ENCODE data around the gene ZNF385B.

The ZNF385B gene

GRCh38 chr2:179817181-179817841, 44.1 kb downstream of the ZNF385B start:
- Histone ChIP-seq H3K27ac (ENCODE audit: low read length) (no peak overlapping the region), H3K27me3 (ENCODE audit: insufficient read depth, low read length, poor library complexity) (no peaks in the 10 kb centered on the region), H4K20me1 (ENCODE audit: insufficient read depth, low read length) (no peaks in the 10 kb centered on the region), H3K79me2 (ENCODE audit: insufficient read depth, low read length) (no peaks in the 10 kb centered on the region), H3K4me1 (ENCODE audit: insufficient read depth, low read length) (no peaks in the 10 kb centered on the region), H3K36me3 (ENCODE audit: insufficient read depth, low read length) (no peaks in the 10 kb centered on the region), H3K9ac (ENCODE audit: low read depth, low read length) (no peak overlapping the region), H3K9me3 (ENCODE audit: insufficient read depth, low read length, severe bottlenecking) (no peaks in the 10 kb centered on the region), H3K4me2 (ENCODE audit: insufficient read depth, low read length) (no peak overlapping the region), H3K4me3 (ENCODE audit: low read depth in 1 of 2, low read length in 2 of 2) (no peak overlapping the region), H2AFZ (ENCODE audit: low read depth, low read length) (no peak overlapping the region)
- TF ChIP-seq EZH2 (IDR thresholded peaks at IDR 0.05; ENCODE audit: borderline replicate concordance, low read depth, low read length, severe bottlenecking) (no peak), CTCF (IDR thresholded peaks at IDR 0.05; ENCODE audit: borderline replicate concordance, extremely low read depth, low read length, poor library complexity, severe bottlenecking) (no peak)
- ATAC-seq (ENCODE audit: insufficient read depth, low read depth) (no peak), DNase-seq (no peak)

GRCh38 chr2:179814050-179814449, 47.4 kb downstream of the ZNF385B start:
- Histone ChIP-seq H3K9me3 (ENCODE audit: insufficient read depth, low read length, severe bottlenecking) (no peaks in the 10 kb centered on the region), H3K9ac (ENCODE audit: low read depth, low read length) (no peak overlapping the region), H3K4me1 (ENCODE audit: insufficient read depth, low read length) (no peaks in the 10 kb centered on the region), H2AFZ (ENCODE audit: low read depth, low read length) (no peak overlapping the region), H3K27ac (ENCODE audit: low read length) (no peak overlapping the region), H3K4me2 (ENCODE audit: insufficient read depth, low read length) (no peak overlapping the region), H3K4me3 (ENCODE audit: low read depth in 1 of 2, low read length in 2 of 2) (no peak overlapping the region), H3K27me3 (ENCODE audit: insufficient read depth, low read length, poor library complexity) (no peaks in the 10 kb centered on the region), H3K79me2 (ENCODE audit: insufficient read depth, low read length) (no peaks in the 10 kb centered on the region), H3K36me3 (ENCODE audit: insufficient read depth, low read length) (no peaks in the 10 kb centered on the region), H4K20me1 (ENCODE audit: insufficient read depth, low read length) (no peaks in the 10 kb centered on the region)
- no peak for ATAC-seq (ENCODE audit: insufficient read depth, low read depth)
- TF ChIP-seq EZH2 (IDR thresholded peaks at IDR 0.05; ENCODE audit: borderline replicate concordance, low read depth, low read length, severe bottlenecking) (no peak), CTCF (IDR thresholded peaks at IDR 0.05; ENCODE audit: borderline replicate concordance, extremely low read depth, low read length, poor library complexity, severe bottlenecking) (no peak)
- no peak for DNase-seq

- no peak overlapping the region for H3K9ac ChIP-seq (ENCODE audit: low read depth, low read length)
- ATAC-seq (ENCODE audit: insufficient read depth, low read depth), result no peak
Measured at GRCh38 chr2:179812501-179812900, 48.9 kb downstream of the ZNF385B start.

More at GRCh38 chr2:179812501-179812900, 48.9 kb downstream of the ZNF385B start:
- Histone ChIP-seq H3K4me1 (ENCODE audit: insufficient read depth, low read length) (no peaks in the 10 kb centered on the region), H3K79me2 (ENCODE audit: insufficient read depth, low read length) (no peaks in the 10 kb centered on the region), H2AFZ (ENCODE audit: low read depth, low read length) (no peak overlapping the region), H3K4me2 (ENCODE audit: insufficient read depth, low read length) (no peak overlapping the region), H4K20me1 (ENCODE audit: insufficient read depth, low read length) (no peaks in the 10 kb centered on the region), H3K4me3 (ENCODE audit: low read depth in 1 of 2, low read length in 2 of 2) (no peak overlapping the region), H3K36me3 (ENCODE audit: insufficient read depth, low read length) (no peaks in the 10 kb centered on the region), H3K27ac (ENCODE audit: low read length) (no peak overlapping the region), H3K27me3 (ENCODE audit: insufficient read depth, low read length, poor library complexity) (no peaks in the 10 kb centered on the region), H3K9me3 (ENCODE audit: insufficient read depth, low read length, severe bottlenecking) (no peaks in the 10 kb centered on the region)
- no peak for TF ChIP-seq CTCF (IDR thresholded peaks at IDR 0.05; ENCODE audit: borderline replicate concordance, extremely low read depth, low read length, poor library complexity, severe bottlenecking)
- TF ChIP-seq EZH2 (IDR thresholded peaks at IDR 0.05; ENCODE audit: borderline replicate concordance, low read depth, low read length, severe bottlenecking), result no peak
- no peak for DNase-seq

Data from DND-41 (cell line).